Panc1 (cell line): ENCODE measurements around the gene ALK. TPM values are rescaled to one million over a fixed set of nuclear protein-coding genes. Genes with fewer than 3 reads are reported as not detected.

Experiments used
- ATAC-seq: fragments of 200-7000 bp; cut with Tn5 transposase; 2 replicates; pipeline ENCODE4 v1.9.1; 2020; ENCODE audit warnings: mild to moderate bottlenecking, moderate library complexity
- BruUV-seq: library from RNA; stranded (reverse); fragments of 400-500 nt; replicated peaks from 2 replicates; lab custom pipeline; 2021; lab: Mats Ljungman, UMichigan
- CTCF ChIA-PET: fragments of 300-600 bp; sonication (Branson Sonifier 250); formaldehyde crosslinking; loops from one replicate; lab custom pipeline; 2022; ENCODE audit warnings: antibody characterized with exemption; lab: Charles Lee
- POLR2A ChIA-PET: fragments of 300-600 bp; sonication (Branson Sonifier 250); formaldehyde crosslinking; loops from one replicate; lab custom pipeline; 2022; ENCODE audit warnings: antibody characterized with exemption; lab: Charles Lee
- DNase-seq: peaks from one replicate; pipeline ENCODE4 v3.0.0-alpha.2; 2010; ENCODE audit warnings: low read depth, low spot score
- H3K27ac ChIP-seq: 2 replicates; pipeline ENCODE4 v1.5.1; 2011; ENCODE audit warnings: mild to moderate bottlenecking, low read length, inconsistent platforms
- H3K27me3 ChIP-seq: fragments of 200-500 bp; sonication (Bioruptor generic); 2 replicates; pipeline ENCODE4 v1.6.0; 2014; ENCODE audit warnings: low read length, inconsistent platforms; ENCODE audit not compliant: control insufficient read depth, insufficient read depth
- H3K36me3 ChIP-seq: fragments of 200-500 bp; sonication (Bioruptor generic); 2 replicates; pipeline ENCODE4 v1.5.1; 2014; ENCODE audit warnings: inconsistent platforms, mild to moderate bottlenecking, low read length, moderate library complexity; ENCODE audit not compliant: control insufficient read depth, insufficient read depth
- H3K4me1 ChIP-seq: 2 replicates; pipeline ENCODE4 v1.5.1; 2011; ENCODE audit warnings: inconsistent platforms, mild to moderate bottlenecking, low read length, moderate library complexity; ENCODE audit not compliant: control insufficient read depth, insufficient read depth
- H3K4me3 ChIP-seq, 2 experiments: 2 replicates each; pipeline ENCODE4 v1.5.1; 2011 to 2012; ENCODE audit warnings: low read depth in 2 of 2, low read length in 2 of 2, mild to moderate bottlenecking in 2 of 2, inconsistent platforms in 1 of 2, moderate library complexity in 1 of 2
- H3K9me3 ChIP-seq: fragments of 200-500 bp; sonication (Bioruptor generic); 2 replicates; pipeline ENCODE4 v1.5.1; 2014; ENCODE audit warnings: low read depth, mild to moderate bottlenecking, inconsistent platforms, low read length, moderate library complexity; ENCODE audit not compliant: control insufficient read depth, insufficient read depth
- POLR2AphosphoS5 ChIP-seq: IDR thresholded peaks from 2 replicates; pipeline ENCODE4 v1.6.1; 2012; ENCODE audit warnings: mild to moderate bottlenecking, low read depth, low read length, moderate library complexity
- SIN3A ChIP-seq: IDR thresholded peaks from 2 replicates; pipeline ENCODE4 v1.6.1; 2012; ENCODE audit warnings: low read depth, mild to moderate bottlenecking, low read length, moderate library complexity, borderline replicate concordance; ENCODE audit not compliant: insufficient read depth
- TCF7L2 ChIP-seq: IDR thresholded peaks from 2 replicates; pipeline ENCODE4 v1.6.1; 2011; ENCODE audit warnings: mild to moderate bottlenecking, low read depth, low read length, inconsistent platforms
- in situ Hi-C: cut with HindIII; loops from 2 replicates; pipeline ENCODE4 v1.10.0; 2016; ENCODE audit warnings: low sequenced_read_pairs, low pct_unique_long_range_greater_than_20kb
- intact Hi-C: fragments of 100-400 bp; cut with micrococcal nuclease; formaldehyde crosslinking; loops from one replicate; pipeline ENCODE4 v1.10.0; 2022; ENCODE audit not compliant: unreplicated experiment
- total RNA-seq: library from RNA; stranded (reverse); gene quantifications from one replicate; pipeline ENCODE4 v1.2.1, GENCODE V29; 2021; ENCODE audit not compliant: unreplicated experiment
- TF ChIP-seq, protein P1 (sequence below): fragments of 450-650 bp; IDR thresholded peaks from 2 replicates; pipeline ENCODE4 v1.5.1; 2017; ENCODE audit warnings: mild to moderate bottlenecking
- TF ChIP-seq, protein P2 (sequence below), 2 experiments: IDR thresholded peaks; 2 replicates each; pipeline ENCODE4 v1.6.1; 2011 to 2012; ENCODE audit warnings: low read depth in 2 of 2, control low read depth in 1 of 2, low read length in 1 of 2, mild to moderate bottlenecking in 1 of 2, moderate library complexity in 1 of 2; ENCODE audit not compliant: insufficient read depth in 1 of 2

ALK gene
- total RNA-seq, 1 experiment from 2014 or later, result not detected

DNA sequence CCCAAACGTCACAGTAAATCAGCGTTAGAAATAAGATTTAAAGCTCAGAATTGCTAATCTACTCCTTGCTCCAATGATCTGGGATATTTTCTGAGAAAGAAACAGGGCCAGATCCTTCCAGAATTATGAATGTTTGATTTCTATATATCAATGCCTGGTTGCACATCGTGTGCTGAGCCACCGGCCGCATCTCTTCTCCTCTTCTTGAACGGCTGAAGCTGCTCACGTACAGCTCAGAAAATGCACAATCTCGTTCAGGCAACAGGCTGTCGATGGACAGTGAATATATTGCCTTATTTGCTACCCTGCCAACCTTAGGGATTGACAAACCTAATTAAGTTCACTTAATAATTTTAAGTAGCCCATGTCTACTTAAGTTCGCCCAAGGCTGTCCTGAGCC is 636.7 kb downstream of the ALK start:
- POLR2A ChIA-PET, result no interaction called here
- CTCF ChIA-PET, result no interaction called here

DNA sequence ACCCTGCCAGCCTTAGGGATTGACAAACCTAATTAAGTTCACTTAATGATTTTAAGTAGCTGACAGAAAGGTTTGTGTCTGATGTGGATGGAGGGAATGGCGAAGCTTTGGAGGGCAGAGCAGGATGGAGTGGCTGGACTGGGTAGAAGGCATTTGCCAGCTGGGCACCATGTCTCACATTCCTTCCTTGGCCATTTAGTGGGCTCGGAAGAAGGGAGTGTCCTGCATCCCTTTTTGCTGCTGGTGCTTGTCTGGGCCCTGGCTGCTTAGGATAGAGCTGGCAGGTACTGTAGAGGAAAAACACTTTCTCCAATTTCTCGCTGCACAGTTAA is 639.5 kb downstream of the ALK start:
- no peaks in the 10 kb centered on the region for H3K4me1 ChIP-seq
- no TSS peak for BruUV-seq
- intact Hi-C loops, result no loop called here
- in situ Hi-C loops, result no loop called here
- TF ChIP-seq POLR2AphosphoS5, result no peak
- no peak for TF ChIP-seq SIN3A
- TF ChIP-seq TCF7L2, result no peak
- TF ChIP-seq, protein P1, sequence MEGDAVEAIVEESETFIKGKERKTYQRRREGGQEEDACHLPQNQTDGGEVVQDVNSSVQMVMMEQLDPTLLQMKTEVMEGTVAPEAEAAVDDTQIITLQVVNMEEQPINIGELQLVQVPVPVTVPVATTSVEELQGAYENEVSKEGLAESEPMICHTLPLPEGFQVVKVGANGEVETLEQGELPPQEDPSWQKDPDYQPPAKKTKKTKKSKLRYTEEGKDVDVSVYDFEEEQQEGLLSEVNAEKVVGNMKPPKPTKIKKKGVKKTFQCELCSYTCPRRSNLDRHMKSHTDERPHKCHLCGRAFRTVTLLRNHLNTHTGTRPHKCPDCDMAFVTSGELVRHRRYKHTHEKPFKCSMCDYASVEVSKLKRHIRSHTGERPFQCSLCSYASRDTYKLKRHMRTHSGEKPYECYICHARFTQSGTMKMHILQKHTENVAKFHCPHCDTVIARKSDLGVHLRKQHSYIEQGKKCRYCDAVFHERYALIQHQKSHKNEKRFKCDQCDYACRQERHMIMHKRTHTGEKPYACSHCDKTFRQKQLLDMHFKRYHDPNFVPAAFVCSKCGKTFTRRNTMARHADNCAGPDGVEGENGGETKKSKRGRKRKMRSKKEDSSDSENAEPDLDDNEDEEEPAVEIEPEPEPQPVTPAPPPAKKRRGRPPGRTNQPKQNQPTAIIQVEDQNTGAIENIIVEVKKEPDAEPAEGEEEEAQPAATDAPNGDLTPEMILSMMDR, result no peak
- TF ChIP-seq, protein P2, sequence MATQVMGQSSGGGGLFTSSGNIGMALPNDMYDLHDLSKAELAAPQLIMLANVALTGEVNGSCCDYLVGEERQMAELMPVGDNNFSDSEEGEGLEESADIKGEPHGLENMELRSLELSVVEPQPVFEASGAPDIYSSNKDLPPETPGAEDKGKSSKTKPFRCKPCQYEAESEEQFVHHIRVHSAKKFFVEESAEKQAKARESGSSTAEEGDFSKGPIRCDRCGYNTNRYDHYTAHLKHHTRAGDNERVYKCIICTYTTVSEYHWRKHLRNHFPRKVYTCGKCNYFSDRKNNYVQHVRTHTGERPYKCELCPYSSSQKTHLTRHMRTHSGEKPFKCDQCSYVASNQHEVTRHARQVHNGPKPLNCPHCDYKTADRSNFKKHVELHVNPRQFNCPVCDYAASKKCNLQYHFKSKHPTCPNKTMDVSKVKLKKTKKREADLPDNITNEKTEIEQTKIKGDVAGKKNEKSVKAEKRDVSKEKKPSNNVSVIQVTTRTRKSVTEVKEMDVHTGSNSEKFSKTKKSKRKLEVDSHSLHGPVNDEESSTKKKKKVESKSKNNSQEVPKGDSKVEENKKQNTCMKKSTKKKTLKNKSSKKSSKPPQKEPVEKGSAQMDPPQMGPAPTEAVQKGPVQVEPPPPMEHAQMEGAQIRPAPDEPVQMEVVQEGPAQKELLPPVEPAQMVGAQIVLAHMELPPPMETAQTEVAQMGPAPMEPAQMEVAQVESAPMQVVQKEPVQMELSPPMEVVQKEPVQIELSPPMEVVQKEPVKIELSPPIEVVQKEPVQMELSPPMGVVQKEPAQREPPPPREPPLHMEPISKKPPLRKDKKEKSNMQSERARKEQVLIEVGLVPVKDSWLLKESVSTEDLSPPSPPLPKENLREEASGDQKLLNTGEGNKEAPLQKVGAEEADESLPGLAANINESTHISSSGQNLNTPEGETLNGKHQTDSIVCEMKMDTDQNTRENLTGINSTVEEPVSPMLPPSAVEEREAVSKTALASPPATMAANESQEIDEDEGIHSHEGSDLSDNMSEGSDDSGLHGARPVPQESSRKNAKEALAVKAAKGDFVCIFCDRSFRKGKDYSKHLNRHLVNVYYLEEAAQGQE (IDR thresholded peaks at IDR 0.05; ENCODE audit: insufficient read depth in 1 of 2, low read depth in 2 of 2, low read length in 1 of 2), result no peak
- no peak overlapping the region for H3K4me3 ChIP-seq
- ChIA-PET CTCF (no interaction called here), POLR2A (no interaction called here)
- ATAC-seq (no peak), DNase-seq (no peak)
- H3K36me3 ChIP-seq, result no peaks in the 10 kb centered on the region
- H3K27me3 ChIP-seq, result peaks cover 9% of the 10 kb centered on the region; the same call in 1 of the 2 replicates
- H3K27ac ChIP-seq, result no peak overlapping the region
- no peaks in the 10 kb centered on the region for H3K9me3 ChIP-seq

More for the DNA sequence above, 636.7 kb downstream of the ALK start:
- no TSS peak for BruUV-seq
- H3K9me3 ChIP-seq, result no peaks in the 10 kb centered on the region
- no peaks in the 10 kb centered on the region for H3K4me1 ChIP-seq
- H3K27me3 ChIP-seq, result peaks cover 11% of the 10 kb centered on the region; the same call in 1 of the 2 replicates
- TF ChIP-seq SIN3A (no peak), TCF7L2 (no peak), POLR2AphosphoS5 (no peak)
- TF ChIP-seq, protein P1, result no peak
- TF ChIP-seq, protein P2 (IDR thresholded peaks at IDR 0.05; ENCODE audit: insufficient read depth in 1 of 2, low read depth in 2 of 2, low read length in 1 of 2), result no peak
- H3K27ac ChIP-seq, result no peak overlapping the region
- ATAC-seq (no peak), DNase-seq (no peak)
- intact Hi-C loops (no loop called here), in situ Hi-C loops (no loop called here)
- H3K36me3 ChIP-seq, result no peaks in the 10 kb centered on the region
- H3K4me3 ChIP-seq, result no peak overlapping the region
